Kidney (tissue), 14 donors: ENCODE results near the gene TAF1L. TPM values are rescaled to one million over a fixed set of nuclear protein-coding genes. Genes with fewer than 3 reads are reported as not detected.
"Not testable (repeated sequence)": the region's sequence is repeated elsewhere in the genome, so short reads cannot be mapped to it uniquely, and the experiment has no call there.

Source experiments
- DNase-seq, 5 donors: peaks; one replicate each; pipeline ENCODE4 v3.0.0-alpha.2; 2013 to 2020
- FAIRE-seq: peaks from 2 replicates; lab custom pipeline; 2012; peaks lifted over from hg19 to GRCh38; lab: Jason Lieb, UNC
- H3K27ac ChIP-seq, 2 donors: one replicate each; pipeline ENCODE4 v1.7.0; 2013; ENCODE audit warnings: low read depth in 2 of 2, low read length in 2 of 2, inconsistent platforms in 1 of 2
- H3K27me3 ChIP-seq: one replicate; pipeline ENCODE4 v1.7.1; 2013; ENCODE audit warnings: low read length, inconsistent platforms; ENCODE audit not compliant: control insufficient read depth, insufficient read depth
- H3K36me3 ChIP-seq, 3 donors: one replicate each; pipeline versions ENCODE4 v1.7.0 to v1.7.1; 2013; ENCODE audit warnings: low read length in 3 of 3, control low read depth in 1 of 3, inconsistent platforms in 1 of 3; ENCODE audit not compliant: insufficient read depth in 3 of 3, control insufficient read depth in 2 of 3
- H3K4me1 ChIP-seq, 3 donors: one replicate each; pipeline versions ENCODE4 v1.7.0 to v1.7.1; 2013; ENCODE audit warnings: low read length in 3 of 3, inconsistent platforms in 1 of 3, low read depth in 1 of 3; ENCODE audit not compliant: control insufficient read depth in 2 of 3, insufficient read depth in 2 of 3
- H3K4me3 ChIP-seq, 3 donors: one replicate each; pipeline versions ENCODE4 v1.7.0 to v1.8.1; 2013; ENCODE audit warnings: low read length in 3 of 3, control low read depth in 1 of 3, inconsistent platforms in 1 of 3
- H3K9ac ChIP-seq, 3 donors: one replicate each; pipeline versions ENCODE4 v1.7.0 to v1.7.1; 2013; ENCODE audit warnings: low read length in 3 of 3, control low read depth in 1 of 3, inconsistent platforms in 1 of 3
- H3K9me3 ChIP-seq, 3 donors: one replicate each; pipeline versions ENCODE4 v1.7.0 to v1.7.1; 2013; ENCODE audit warnings: low read length in 3 of 3, control low read depth in 1 of 3, inconsistent platforms in 1 of 3; ENCODE audit not compliant: control insufficient read depth in 2 of 3, insufficient read depth in 1 of 3
- intact Hi-C: fragments of 100-400 bp; cut with DNase I; formaldehyde crosslinking; loops from one replicate; pipeline ENCODE4 v1.11.1; 2022
- polyA plus RNA-seq: library from polyadenylated mRNA; stranded (reverse); fragments of 350-450 nt; fragmentation: Illumina TruSeq; extraction: RNeasy Lipid Tissue Mini Kit (QIAGEN cat#74804); gene quantifications from one replicate; pipeline ENCODE4 v1.2.3, GENCODE V29; 2014; ENCODE audit warnings: low read depth, low replicate concordance; ENCODE audit not compliant: insufficient read depth
- total RNA-seq: library from RNA; stranded (reverse); fragmentation: NEBNext Ultra II Directional; extraction: Animal tissue kit (Norgen Biotek cat#: 25700); gene quantifications from one replicate; pipeline ENCODE4 v1.2.1, GENCODE V29; 2021
- TF ChIP-seq, protein P1 (sequence below): IDR thresholded peaks from 3 replicates; pipeline ENCODE4 v1.5.1; 2012; ENCODE audit warnings: mild to moderate bottlenecking, moderate library complexity, borderline replicate concordance; ENCODE audit not compliant: insufficient read depth; ENCODE audit errors: extremely low read depth
- donor health status: control.
- donor health status: control.
- donor health status: control.
- donor health status: control.
- donor health status: control.
- donor health status: DM: yes; HTN: yes; CAD: no.
- donor health status: Normal renal cell carcinoma (clear cell type).

TAF1L gene
- total and polyA plus RNA-seq, 2 donors from 2014 or later: not detected

DNA sequence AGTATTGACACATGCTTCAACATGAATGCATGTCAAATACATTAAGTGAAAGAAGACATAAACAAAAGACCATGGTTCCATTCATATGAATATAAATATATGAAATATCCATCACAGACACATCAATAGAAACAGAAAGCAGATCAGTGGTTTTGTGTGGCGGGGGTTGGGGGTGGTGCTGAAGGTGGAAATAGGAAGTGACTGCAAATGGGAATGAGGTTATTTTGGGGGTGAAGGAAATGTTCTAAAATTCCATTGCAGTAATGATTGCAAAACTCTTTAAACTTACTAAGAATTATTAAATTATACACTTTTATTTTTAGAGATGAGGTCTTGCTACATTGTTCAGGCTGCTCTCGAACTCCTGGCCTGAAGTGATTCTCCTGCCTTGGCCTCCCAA is 28.7 kb downstream of the TAF1L start:
- Histone ChIP-seq H3K9ac (no peak overlapping the region), H3K27me3 (no peaks in the 10 kb centered on the region), H3K27ac (no peak overlapping the region), H3K4me1 (no peaks in the 10 kb centered on the region), H3K9me3 (peaks cover 0 to 7% (median 0%) of the 10 kb centered on the region in 3 donors), H3K36me3 (no peaks in the 10 kb centered on the region), H3K4me3 (no peak overlapping the region)
- DNase-seq (no peak), FAIRE-seq (no peak)
- intact Hi-C loops: no loop called here
- TF ChIP-seq, protein P1, sequence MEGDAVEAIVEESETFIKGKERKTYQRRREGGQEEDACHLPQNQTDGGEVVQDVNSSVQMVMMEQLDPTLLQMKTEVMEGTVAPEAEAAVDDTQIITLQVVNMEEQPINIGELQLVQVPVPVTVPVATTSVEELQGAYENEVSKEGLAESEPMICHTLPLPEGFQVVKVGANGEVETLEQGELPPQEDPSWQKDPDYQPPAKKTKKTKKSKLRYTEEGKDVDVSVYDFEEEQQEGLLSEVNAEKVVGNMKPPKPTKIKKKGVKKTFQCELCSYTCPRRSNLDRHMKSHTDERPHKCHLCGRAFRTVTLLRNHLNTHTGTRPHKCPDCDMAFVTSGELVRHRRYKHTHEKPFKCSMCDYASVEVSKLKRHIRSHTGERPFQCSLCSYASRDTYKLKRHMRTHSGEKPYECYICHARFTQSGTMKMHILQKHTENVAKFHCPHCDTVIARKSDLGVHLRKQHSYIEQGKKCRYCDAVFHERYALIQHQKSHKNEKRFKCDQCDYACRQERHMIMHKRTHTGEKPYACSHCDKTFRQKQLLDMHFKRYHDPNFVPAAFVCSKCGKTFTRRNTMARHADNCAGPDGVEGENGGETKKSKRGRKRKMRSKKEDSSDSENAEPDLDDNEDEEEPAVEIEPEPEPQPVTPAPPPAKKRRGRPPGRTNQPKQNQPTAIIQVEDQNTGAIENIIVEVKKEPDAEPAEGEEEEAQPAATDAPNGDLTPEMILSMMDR: no peak

DNA sequence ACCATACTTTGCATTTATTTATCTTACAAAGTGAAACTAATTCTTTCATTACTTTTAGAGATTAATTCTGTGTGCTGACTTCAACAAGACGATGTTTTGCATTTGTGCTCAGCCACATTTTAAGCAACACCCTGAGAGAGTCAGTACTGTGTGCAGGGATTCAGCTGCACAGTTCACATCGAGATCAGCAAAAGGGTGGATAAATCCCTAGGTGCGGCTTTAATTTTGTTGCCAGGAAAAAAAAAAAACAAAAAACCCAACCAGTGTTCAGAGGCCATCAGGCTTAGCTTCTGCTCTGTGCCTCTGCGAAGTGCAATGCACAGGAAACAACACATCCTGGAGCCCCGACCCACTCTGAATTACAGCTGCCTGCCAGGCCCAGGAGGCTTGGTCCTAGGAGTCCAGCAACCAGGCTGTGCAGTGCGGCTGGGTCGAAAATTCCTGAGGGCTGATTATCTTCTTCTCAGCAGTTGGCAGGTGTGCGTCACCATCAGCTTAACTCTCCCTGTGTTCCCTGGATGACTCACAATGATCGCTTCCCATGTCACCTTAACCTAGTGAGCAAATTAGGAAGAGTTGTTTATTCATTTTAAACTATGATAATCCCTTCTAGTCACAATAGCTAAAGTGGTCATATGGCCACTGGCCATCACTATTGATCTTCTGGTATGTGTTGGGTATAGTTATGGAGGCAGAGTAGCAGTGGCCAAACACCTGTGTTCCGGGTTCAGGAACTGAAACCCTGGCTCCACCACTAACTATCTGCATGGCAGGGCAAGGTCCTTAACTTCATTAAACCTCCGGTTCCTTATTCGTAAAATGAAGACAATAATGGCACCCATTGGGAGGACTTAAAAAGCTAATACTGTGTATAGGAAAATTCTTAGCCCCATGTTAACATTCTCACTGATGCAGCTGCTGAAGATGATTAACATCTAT is 31.3 kb downstream of the TAF1L start:
- DNase-seq (no peak), FAIRE-seq (no peak)
- Histone ChIP-seq H3K27me3 (no peaks in the 10 kb centered on the region), H3K9me3 (peaks cover 0 to 7% (median 0%) of the 10 kb centered on the region in 3 donors), H3K4me3 (no peak overlapping the region), H3K36me3 (no peaks in the 10 kb centered on the region), H3K9ac (no peak overlapping the region), H3K4me1 (no peaks in the 10 kb centered on the region), H3K27ac (no peak overlapping the region)
- intact Hi-C loops: no loop called here
- TF ChIP-seq, protein P1: no peak

DNA sequence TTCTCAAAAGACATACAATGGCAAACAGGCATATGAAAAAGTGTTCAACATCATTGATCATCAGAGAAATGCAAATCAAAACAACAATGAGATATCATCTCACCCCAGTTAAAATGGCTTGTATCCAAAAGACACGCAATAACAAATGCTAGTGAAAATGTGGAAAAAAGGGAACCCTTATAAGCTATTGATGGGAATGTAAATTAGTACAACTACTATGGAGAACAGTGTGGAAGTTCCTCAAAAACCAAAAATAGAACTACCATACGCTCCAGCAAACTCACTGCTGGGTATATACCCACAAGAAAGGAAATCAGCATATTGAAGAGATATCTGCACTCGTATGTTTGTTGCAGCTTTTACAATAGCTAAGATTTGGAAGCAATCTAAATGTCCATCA is 36.4 kb downstream of the TAF1L start:
- H3K27me3 ChIP-seq, FAIRE-seq, intact Hi-C loops, H3K27ac ChIP-seq, H3K4me3 ChIP-seq, H3K9me3 ChIP-seq, H3K4me1 ChIP-seq, H3K36me3 ChIP-seq, H3K9ac ChIP-seq, DNase-seq: not testable (repeated sequence)

DNA sequence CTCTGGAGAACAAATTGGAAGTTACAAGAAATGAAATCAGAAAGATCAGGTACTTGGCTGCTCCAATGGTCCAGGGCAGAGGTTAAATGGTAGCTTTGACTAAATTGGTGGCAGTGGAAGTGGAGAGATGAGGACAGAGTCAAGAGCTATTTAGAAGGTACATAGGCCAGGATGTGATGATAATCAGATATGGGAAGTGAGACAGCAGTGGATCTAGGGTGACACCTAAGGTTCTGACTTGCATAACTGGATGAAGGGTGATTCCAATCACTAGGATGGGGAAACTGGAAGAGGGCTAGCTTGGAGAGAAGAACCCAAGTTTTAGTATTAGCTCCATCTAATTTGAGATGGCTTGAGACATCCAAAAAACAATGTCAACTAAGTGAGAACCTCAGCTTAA is 38.5 kb downstream of the TAF1L start:
- intact Hi-C loops: no loop called here
- no peak for FAIRE-seq
- no peaks in the 10 kb centered on the region for H3K36me3 ChIP-seq
- DNase-seq: no peak
- no peak overlapping the region for H3K9ac ChIP-seq
- TF ChIP-seq, protein P1: no peak
- no peaks in the 10 kb centered on the region for H3K4me1 ChIP-seq
- H3K4me3 ChIP-seq: no peak overlapping the region
- no peaks in the 10 kb centered on the region for H3K27me3 ChIP-seq
- peaks cover 0 to 2% (median 0%) of the 10 kb centered on the region in 3 donors for H3K9me3 ChIP-seq
- H3K27ac ChIP-seq: no peak overlapping the region
